GM18858 (cell line): ENCODE data around the gene SLC25A39.
"Not testable (repeated sequence)": the region's sequence is repeated elsewhere in the genome, so short reads cannot be mapped to it uniquely, and the experiment has no call there.

Experiments
- ATAC-seq: cut with Tn5 transposase; IDR thresholded peaks from one replicate; pipeline ENCODE4 v1.9.1; 2021; ENCODE audit not compliant: unreplicated experiment

SLC25A39 gene

GRCh38 chr17:44354582-44355561 lies 30.2 kb upstream of the SLC25A39 start:
- ATAC-seq: no peak

- ATAC-seq: no peak
These were observed 29.2 kb upstream of the SLC25A39 start for GRCh38 chr17:44353672-44354331.

DNA sequence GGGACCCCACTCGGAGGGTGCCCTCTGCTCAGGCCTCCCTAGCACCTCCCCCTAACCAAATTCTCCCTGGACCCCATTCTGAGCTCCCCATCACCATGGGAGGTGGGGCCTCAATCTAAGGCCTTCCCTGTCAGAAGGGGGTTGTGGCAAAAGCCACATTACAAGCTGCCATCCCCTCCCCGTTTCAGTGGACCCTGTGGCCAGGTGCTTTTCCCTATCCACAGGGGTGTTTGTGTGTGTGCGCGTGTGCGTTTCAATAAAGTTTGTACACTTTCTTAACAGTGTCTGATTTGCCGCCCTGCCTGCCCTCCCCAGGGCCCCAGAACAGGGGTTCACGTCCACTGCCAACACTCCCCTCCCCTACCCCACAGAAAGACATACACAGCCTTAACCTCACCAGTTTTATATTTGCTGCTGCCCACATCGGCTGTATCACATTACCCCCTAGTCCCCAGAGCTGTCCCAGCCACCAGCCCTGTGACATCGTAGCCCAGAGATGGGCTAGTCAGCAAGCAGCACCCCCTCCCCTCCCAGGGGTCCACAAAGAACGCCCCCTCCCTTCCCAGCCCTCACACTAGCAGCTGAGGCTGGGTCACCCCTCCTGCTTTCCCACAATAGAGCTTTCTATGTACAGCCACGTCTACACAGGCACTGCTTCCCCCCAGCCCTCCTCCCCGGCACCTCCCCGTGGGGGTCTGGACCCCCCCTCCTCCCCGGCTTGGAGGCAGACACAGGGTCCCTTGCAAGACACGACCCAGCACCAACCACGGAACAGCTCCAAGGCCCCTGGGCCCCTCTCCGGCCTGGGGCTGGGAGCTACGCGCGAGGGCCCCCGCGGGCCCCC lies 28.4 kb upstream of the SLC25A39 start:
- no peak for ATAC-seq

DNA sequence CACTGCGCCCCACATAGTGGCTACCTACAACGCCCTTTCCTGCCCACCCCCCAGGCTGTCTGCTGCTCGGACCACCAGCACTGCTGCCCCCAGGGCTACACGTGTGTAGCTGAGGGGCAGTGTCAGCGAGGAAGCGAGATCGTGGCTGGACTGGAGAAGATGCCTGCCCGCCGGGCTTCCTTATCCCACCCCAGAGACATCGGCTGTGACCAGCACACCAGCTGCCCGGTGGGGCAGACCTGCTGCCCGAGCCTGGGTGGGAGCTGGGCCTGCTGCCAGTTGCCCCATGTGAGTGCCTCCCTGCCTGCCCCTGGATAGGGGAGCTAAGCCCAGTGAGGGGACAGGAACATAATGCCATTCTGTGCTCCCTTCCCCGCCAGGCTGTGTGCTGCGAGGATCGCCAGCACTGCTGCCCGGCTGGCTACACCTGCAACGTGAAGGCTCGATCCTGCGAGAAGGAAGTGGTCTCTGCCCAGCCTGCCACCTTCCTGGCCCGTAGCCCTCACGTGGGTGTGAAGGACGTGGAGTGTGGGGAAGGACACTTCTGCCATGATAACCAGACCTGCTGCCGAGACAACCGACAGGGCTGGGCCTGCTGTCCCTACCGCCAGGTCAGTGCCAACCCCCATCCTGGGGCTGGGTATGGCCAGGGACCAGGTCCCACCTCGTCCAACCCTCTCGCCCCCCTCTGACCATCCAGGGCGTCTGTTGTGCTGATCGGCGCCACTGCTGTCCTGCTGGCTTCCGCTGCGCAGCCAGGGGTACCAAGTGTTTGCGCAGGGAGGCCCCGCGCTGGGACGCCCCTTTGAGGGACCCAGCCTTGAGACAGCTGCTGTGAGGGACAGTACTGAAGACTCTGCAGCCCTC lies 27.6 kb upstream of the SLC25A39 start:
- ATAC-seq: no peak

- ATAC-seq: no peak
These were observed 26.8 kb upstream of the SLC25A39 start for GRCh38 chr17:44351464-44351863.

- no peak for ATAC-seq
These were observed 26.2 kb upstream of the SLC25A39 start for GRCh38 chr17:44350733-44351226.

DNA sequence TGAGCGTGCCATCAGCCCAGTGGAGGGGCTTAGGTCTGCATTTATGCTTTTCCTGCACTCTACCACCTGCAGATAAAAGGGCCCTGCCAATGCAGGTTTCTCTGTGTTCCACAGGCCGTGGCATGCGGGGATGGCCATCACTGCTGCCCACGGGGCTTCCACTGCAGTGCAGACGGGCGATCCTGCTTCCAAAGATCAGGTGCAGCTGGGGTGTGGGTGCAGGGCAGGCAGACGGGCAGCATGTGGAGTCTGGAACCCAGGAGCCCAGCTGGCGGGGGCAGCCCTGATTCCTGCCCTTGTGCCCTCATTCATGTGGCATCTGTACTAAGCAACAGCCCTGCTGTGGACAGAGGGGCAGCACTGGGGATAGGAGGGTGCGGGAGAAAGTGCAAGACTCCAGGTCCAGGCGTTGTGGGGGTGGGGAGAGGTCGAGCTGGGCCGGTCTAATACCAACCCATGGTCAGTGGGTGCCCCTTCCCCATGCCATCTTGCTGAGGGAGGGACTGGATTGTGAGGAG lies 25.0 kb upstream of the SLC25A39 start:
- no peak for ATAC-seq

- no peak for ATAC-seq
These were observed 24.4 kb upstream of the SLC25A39 start for GRCh38 chr17:44348988-44349364.

GRCh38 chr17:44348234-44348987 lies 23.8 kb upstream of the SLC25A39 start:
- ATAC-seq: no peak

GRCh38 chr17:44347206-44348055 lies 22.8 kb upstream of the SLC25A39 start:
- not testable (repeated sequence) for ATAC-seq

DNA sequence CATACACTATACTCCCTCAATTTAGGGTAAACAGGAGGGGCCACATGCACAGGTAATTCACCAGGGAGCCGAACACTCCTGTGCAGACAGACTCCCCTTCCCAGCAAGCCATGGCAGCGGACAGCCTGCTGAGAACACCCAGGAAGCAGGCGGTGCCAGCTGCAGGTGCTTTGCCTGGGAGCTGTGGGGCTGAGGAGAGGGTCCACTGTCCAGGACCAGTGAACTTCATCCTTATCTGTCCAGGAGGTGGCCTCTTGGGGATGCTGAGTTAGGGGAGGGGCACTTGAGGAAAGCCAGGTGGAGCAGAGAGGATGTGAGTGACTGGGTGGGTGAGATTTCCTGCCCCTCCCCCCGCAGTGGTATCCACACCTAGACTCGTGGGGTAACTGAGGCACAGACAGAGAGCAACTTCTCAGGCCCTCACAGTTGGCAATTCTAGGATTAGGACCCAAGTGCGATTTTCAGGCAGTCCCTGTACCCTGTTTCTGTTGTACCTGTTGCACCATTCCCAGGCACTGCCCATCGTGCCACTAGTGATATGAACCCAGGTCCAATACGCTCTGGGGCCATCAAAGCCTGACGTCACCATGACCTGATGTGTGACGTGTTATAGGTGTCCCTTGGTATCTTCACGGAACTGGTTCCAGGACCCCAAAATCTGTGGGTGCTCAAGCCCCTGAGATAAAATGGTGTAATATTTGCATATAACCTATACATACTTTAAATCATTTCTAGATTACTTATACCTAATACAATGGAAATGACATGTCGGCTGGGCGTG lies 21.6 kb upstream of the SLC25A39 start:
- ATAC-seq: no peak

GRCh38 chr17:44345454-44346026 lies 20.9 kb upstream of the SLC25A39 start:
- ATAC-seq: no peak

GRCh38 chr17:44344939-44345453 lies 20.4 kb upstream of the SLC25A39 start, which contains the start of gene GRN:
Gene GRN, plus strand, starts transcription at chr17:44345302. Its CDS starts 3,863 bp downstream, at chr17:44349165.
- no peak for ATAC-seq

DNA sequence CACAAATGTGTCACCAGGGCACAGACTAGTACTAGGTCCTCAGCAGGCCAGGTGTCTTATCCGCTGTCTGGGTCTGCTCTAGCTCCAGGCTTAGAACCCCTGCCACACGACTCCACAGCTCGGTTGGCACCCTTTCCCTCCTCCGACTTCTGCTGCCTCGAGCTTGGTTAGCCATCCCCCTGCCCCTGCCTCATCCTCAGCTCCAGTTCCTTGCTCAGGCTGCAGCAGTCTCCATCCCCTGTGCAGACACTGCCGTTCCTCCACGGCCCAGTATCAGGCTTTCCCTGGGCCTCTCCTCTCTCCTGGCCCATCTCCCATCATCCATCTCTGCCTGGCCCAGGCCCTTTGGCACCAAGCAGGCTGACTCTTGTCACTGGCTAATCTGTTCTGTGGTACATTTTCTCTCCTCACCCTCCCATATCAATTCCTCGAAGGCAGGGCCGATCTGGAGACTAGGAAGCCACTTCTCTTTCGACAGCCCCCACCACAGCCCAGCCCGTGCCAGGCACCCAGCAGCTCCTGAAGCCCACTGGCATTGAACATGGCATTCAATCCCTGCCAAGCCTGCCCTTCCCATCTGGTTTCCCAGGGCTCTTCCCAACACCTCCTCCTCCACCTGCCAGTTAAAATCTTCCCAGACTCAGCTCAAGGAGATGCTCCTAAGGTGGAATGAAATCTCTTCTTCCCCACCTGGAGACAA lies 19.0 kb upstream of the SLC25A39 start:
- no peak for ATAC-seq

GRCh38 chr17:44340553-44340952 lies 15.9 kb upstream of the SLC25A39 start:
- ATAC-seq: not testable (repeated sequence)

- ATAC-seq: no peak
These were observed 14.1 kb upstream of the SLC25A39 start for GRCh38 chr17:44338702-44339101.
